K562 (cell line): ENCODE results near the gene IRF2. TPM values are rescaled to one million over a fixed set of nuclear protein-coding genes. Genes with fewer than 3 reads are reported as not detected.

Experiments
- ATAC-seq: fragments of 200-7000 bp; cut with Tn5 transposase; 3 replicates; pipeline ENCODE4 v1.9.1; 2020; ENCODE audit warnings: moderate library complexity
- Bru-seq: library from RNA; stranded (reverse); fragments of 400-500 nt; gene quantifications from one replicate; lab custom pipeline; 2021; lab: Mats Ljungman, UMichigan
- BruChase-seq, 2 experiments: library from RNA; stranded (reverse); fragments of 400-500 nt; gene quantifications; one replicate each; lab custom pipeline; 2021; lab: Mats Ljungman, UMichigan
- BruUV-seq: library from RNA; stranded (reverse); fragments of 400-500 nt; replicated peaks from 2 replicates; lab custom pipeline; 2021; lab: Mats Ljungman, UMichigan
- CTCF ChIA-PET: fragments of 300-600 bp; formaldehyde crosslinking; extraction: SDS; loops from one replicate; lab custom pipeline; 2021; ENCODE audit warnings: low intra/inter-chr PET ratio; lab: Yijun Ruan, JAX
- POLR2A ChIA-PET: fragments of 300-600, 350-650 bp; sonication (Branson Sonifier 250); formaldehyde crosslinking; extraction: SDS; loops from one replicate; lab custom pipeline; 2021; ENCODE audit warnings: antibody characterized with exemption, inconsistent platforms; lab: Yijun Ruan, JAX
- DNase-seq, 4 experiments: peaks; one replicate each; pipeline versions ENCODE4 v3.0.0 to v3.0.0-alpha.2; 2011 to 2018; ENCODE audit warnings: low spot score in 3 of 4, mixed read lengths in 3 of 4; ENCODE audit errors: extremely low read depth in 1 of 4
- FAIRE-seq: peaks from 2 replicates; lab custom pipeline; 2011; peaks lifted over from hg19 to GRCh38; lab: Jason Lieb, UNC
- H2AFZ ChIP-seq: 2 replicates; pipeline ENCODE4 v1.6.0; 2011; ENCODE audit warnings: low read depth, low read length, control low read depth, inconsistent platforms
- H3K27ac ChIP-seq: fragments of 200-600 bp; 3 replicates; pipeline ENCODE4 v1.8.0; 2011; ENCODE audit warnings: low read depth, mild to moderate bottlenecking, control low read depth, inconsistent platforms, low read length, moderate library complexity, mixed read lengths; ENCODE audit errors: extremely low read depth
- H3K27me3 ChIP-seq, 2 experiments: fragments of 300-600 bp in 1 of 2; 2 replicates in 1 of 2; 3 replicates in 1 of 2; pipeline versions ENCODE4 v1.6.0 to v1.8.0; 2011; ENCODE audit warnings: inconsistent platforms in 2 of 2, low read length in 2 of 2, mild to moderate bottlenecking in 1 of 2, mixed read lengths in 1 of 2, moderate library complexity in 1 of 2; ENCODE audit not compliant: control insufficient read depth in 2 of 2, insufficient read depth in 2 of 2
- H3K36me3 ChIP-seq: fragments of 300-600 bp; 3 replicates; pipeline ENCODE4 v1.8.0; 2011; ENCODE audit warnings: mild to moderate bottlenecking, low read length, inconsistent platforms; ENCODE audit not compliant: control insufficient read depth, insufficient read depth
- H3K4me1 ChIP-seq, 2 experiments: fragments of 200-600 bp in 1 of 2; replicated peaks in 1 of 2; 2 replicates in 1 of 2; 3 replicates in 1 of 2; pipeline versions ENCODE4 v1.5.1 to v1.8.0; 2011; ENCODE audit warnings: inconsistent platforms in 2 of 2, low read length in 2 of 2, mild to moderate bottlenecking in 1 of 2, mixed read lengths in 1 of 2, moderate library complexity in 1 of 2; ENCODE audit not compliant: control insufficient read depth in 2 of 2, insufficient read depth in 2 of 2
- H3K4me2 ChIP-seq: 2 replicates; pipeline ENCODE4 v1.6.1; 2011; ENCODE audit warnings: low read length, control low read depth, inconsistent platforms, mixed read lengths; ENCODE audit not compliant: insufficient read depth
- H3K4me3 ChIP-seq: fragments of 200-600 bp; sonication (generic), shearing (Covaris generic); 2 replicates; pipeline ENCODE4 v1.5.1; 2016; ENCODE audit warnings: control low read depth, inconsistent platforms
- H3K79me2 ChIP-seq: fragments of 200-600 bp; 3 replicates; pipeline ENCODE4 v1.8.0; 2011; ENCODE audit warnings: low read length, inconsistent platforms; ENCODE audit not compliant: control insufficient read depth, insufficient read depth
- H3K9ac ChIP-seq, 2 experiments: 2 replicates each; pipeline versions ENCODE4 v1.6.0 to v1.6.1; 2011; ENCODE audit warnings: low read depth in 2 of 2, low read length in 2 of 2, control low read depth in 1 of 2, inconsistent platforms in 1 of 2, mild to moderate bottlenecking in 1 of 2, mixed read lengths in 1 of 2; ENCODE audit not compliant: insufficient read depth in 1 of 2
- H3K9me1 ChIP-seq: one replicate; pipeline ENCODE4 v1.6.0; 2011; ENCODE audit warnings: inconsistent platforms, mild to moderate bottlenecking, low read length, moderate library complexity; ENCODE audit not compliant: control insufficient read depth, insufficient read depth
- H3K9me3 ChIP-seq: replicated peaks from 2 replicates; pipeline ENCODE4 v1.5.1; 2011; ENCODE audit warnings: low read depth, low read length, inconsistent platforms; ENCODE audit not compliant: control insufficient read depth, insufficient read depth
- H4K20me1 ChIP-seq: replicated peaks from 2 replicates; pipeline ENCODE4 v1.6.1; 2011; ENCODE audit warnings: low read length, inconsistent platforms, mixed read lengths; ENCODE audit not compliant: control insufficient read depth, insufficient read depth
- BMI1 ChIP-seq: fragments of 150-350 bp; IDR thresholded peaks from 2 replicates; pipeline ENCODE4 v1.6.1; 2014; ENCODE audit warnings: low read length
- DPF2 ChIP-seq: fragments of 450-650 bp; IDR thresholded peaks from 2 replicates; pipeline ENCODE4 v1.6.1; 2016
- EP400 ChIP-seq: fragments of 450-650 bp; IDR thresholded peaks from 2 replicates; pipeline ENCODE4 v1.6.1; 2017; ENCODE audit warnings: antibody characterized with exemption, mild to moderate bottlenecking, moderate library complexity
- HDAC6 ChIP-seq: IDR thresholded peaks from 2 replicates; pipeline ENCODE4 v1.6.1; 2012; ENCODE audit warnings: low read depth, mild to moderate bottlenecking, control low read depth, inconsistent platforms, low read length, moderate library complexity
- LCOR ChIP-seq: sonication (generic); formaldehyde crosslinking; IDR thresholded peaks from 2 replicates; pipeline ENCODE4 v1.8.0; 2022; ENCODE audit warnings: mild to moderate bottlenecking, missing genetic modification reagents
- MAZ ChIP-seq, 2 experiments: fragments of 450-650 bp in 1 of 2; sonication (generic) in 1 of 2; formaldehyde crosslinking; IDR thresholded peaks in 1 of 2; conservative IDR thresholded peaks in 1 of 2; 2 replicates each; pipeline versions ENCODE4 v1.4.0 to v1.5.0; 2020; ENCODE audit warnings: mild to moderate bottlenecking in 1 of 2, missing genetic modification reagents in 1 of 2
- NFE2L1 ChIP-seq: fragments of 450-650 bp; IDR thresholded peaks from 2 replicates; pipeline ENCODE4 v1.6.1; 2016; ENCODE audit warnings: missing genetic modification characterization, low read depth, mild to moderate bottlenecking, missing compliant biosample characterization, moderate library complexity, borderline replicate concordance
- NR2C2 ChIP-seq, 2 experiments: fragments of 200-800 bp in 1 of 2; sonication (Bioruptor generic) in 1 of 2; sonication (generic) in 1 of 2; formaldehyde crosslinking in 1 of 2; IDR thresholded peaks; 2 replicates each; pipeline versions ENCODE4 v1.6.1 to v1.8.0; 2016 to 2022; ENCODE audit warnings: mild to moderate bottlenecking in 1 of 2, missing compliant biosample characterization in 1 of 2, missing genetic modification characterization in 1 of 2, missing genetic modification reagents in 1 of 2
- POLR2H ChIP-seq: IDR thresholded peaks from 2 replicates; pipeline ENCODE4 v1.6.1; 2016; ENCODE audit warnings: missing genetic modification characterization, low read depth, mild to moderate bottlenecking, control low read depth, missing compliant biosample characterization, moderate library complexity
- SMAD3 ChIP-seq: fragments of 450-650 bp; formaldehyde crosslinking; conservative IDR thresholded peaks from 2 replicates; pipeline ENCODE4 v1.4.0; 2020; ENCODE audit warnings: mild to moderate bottlenecking
- SRSF1 ChIP-seq: fragments of 200-400 bp; formaldehyde crosslinking; IDR thresholded peaks from 2 replicates; pipeline ENCODE4 v1.6.1; 2017; ENCODE audit warnings: mild to moderate bottlenecking, low read depth, low read length, moderate library complexity
- ZC3H4 ChIP-seq: sonication (generic); formaldehyde crosslinking; IDR thresholded peaks from 2 replicates; pipeline ENCODE4 v1.9.0; 2021; ENCODE audit warnings: missing genetic modification reagents, borderline replicate concordance
- ZNF639 ChIP-seq, 2 experiments: fragments of 200-800 bp in 1 of 2; sonication (Bioruptor generic) in 1 of 2; sonication (generic) in 1 of 2; formaldehyde crosslinking in 1 of 2; IDR thresholded peaks in 1 of 2; conservative IDR thresholded peaks in 1 of 2; 2 replicates each; pipeline versions ENCODE4 v1.5.0 to v1.6.1; 2016 to 2020; ENCODE audit warnings: missing compliant biosample characterization in 1 of 2, missing genetic modification characterization in 1 of 2, missing genetic modification reagents in 1 of 2
- ZSCAN29 ChIP-seq: fragments of 450-650 bp; IDR thresholded peaks from 2 replicates; pipeline ENCODE4 v1.6.1; 2017
- whole genome bisulfite sequencing: fragments of 100-300 bp; shearing (Covaris generic); methylation state at CpG from one replicate; pipeline ENCODE4 v1.1.6; 2016; ENCODE audit warnings: low coverage, mixed read lengths; ENCODE audit not compliant: insufficient coverage; ENCODE audit errors: missing lambda C conversion rate; 5-methylcytosine and 5-hydroxymethylcytosine counted together
- in situ Hi-C: fragments of 300-500 bp; cut with MboI; formaldehyde crosslinking; loops from 4 replicates; pipeline ENCODE4 v1.15.0; 2018; ENCODE audit warnings: inconsistent platforms, mixed read lengths
- intact Hi-C: fragments of 100-400 bp; cut with micrococcal nuclease; formaldehyde crosslinking; loops from 2 replicates; pipeline ENCODE4 v1.14.2; 2022
- long read RNA-seq, 3 experiments: library from polyadenylated mRNA in 2 of 3; library from RNA in 1 of 3; unstranded in 2 of 3; stranded (forward) in 1 of 3; transcript quantifications; one replicate each; pipeline ENCODE4 v2.0.0, GENCODE V29; 2019 to 2022
- polyA minus RNA-seq, 3 experiments: library from RNA; depleted of rRNA, polyadenylated mRNA; stranded (reverse); fragments of >200 nt; gene quantifications; 2 replicates each; pipeline ENCODE4 v1.2.3, GENCODE V29; 2011
- polyA plus RNA-seq, 8 experiments: library from polyadenylated mRNA; depleted of rRNA in 4 of 8; stranded (reverse) in 5 of 8; unstranded in 3 of 8; fragments of >200 nt; fragmentation: Nextera tagmentation in 2 of 8; fragmentation: Illumina TruSeq in 1 of 8; extraction: Ambion mirVana in 2 of 8; extraction: Trizol in 1 of 8; gene quantifications; 2 replicates each; pipeline versions ENCODE4 v1.2.1 to v1.2.3, GENCODE V29; 2011 to 2014; ENCODE audit warnings: inconsistent platforms in 1 of 8, missing spikeins in 1 of 8
- total RNA-seq, 7 experiments: library from RNA; depleted of rRNA in 6 of 7; stranded (reverse); fragments of >200 nt in 6 of 7; fragmentation: Illumina TruSeq in 2 of 7; extraction: Trizol in 2 of 7; gene quantifications; 2 replicates each; pipeline versions ENCODE4 v1.2.1 to v1.2.3, GENCODE V29; 2011 to 2021; ENCODE audit warnings: low replicate concordance in 1 of 7

The IRF2 gene
- 15.6 and 19.2 TPM in 2 replicates for total RNA-seq (2011; cell fraction: chromatin; rRNA removed; ENCODE audit: low replicate concordance)
- 10.3 and 10.7 TPM in 2 replicates for total RNA-seq (2011; cell fraction: nucleolus; rRNA removed)
- total RNA-seq (2011; cell fraction: nucleoplasm; rRNA removed) = 10.5 and 12.5 TPM in 2 replicates
- total RNA-seq (2014; rRNA removed) (7.1 and 8.2 TPM in 2 replicates), total RNA-seq (2014; rRNA removed; fragmentation: Illumina TruSeq; extraction: Trizol) (12.0 TPM in 2 replicates), total RNA-seq (2015; rRNA removed; fragmentation: Illumina TruSeq; extraction: Trizol) (9.9 and 10.2 TPM in 2 replicates), total RNA-seq (2021) (11.3 and 11.9 TPM in 2 replicates), polyA plus RNA-seq (2011; rRNA removed) (11.3 and 15.3 TPM in 2 replicates), polyA plus RNA-seq (2014; fragmentation: Illumina TruSeq; extraction: Trizol) (12.2 and 14.5 TPM in 2 replicates), polyA plus RNA-seq (2014; fragmentation: Nextera tagmentation; extraction: Ambion mirVana) (10 to 100 TPM in 1 of 2 experiments, 1 to 10 TPM in 1; 8.8 to 17.1 TPM), polyA plus RNA-seq (2014; rRNA removed) (8.4 and 9.4 TPM in 2 replicates), polyA minus RNA-seq (2011; rRNA and poly(A)+ RNA removed) (18.1 and 18.7 TPM in 2 replicates), Bru-seq, nascent RNA (percentile 68 among the genes with signal in this experiment), BruChase-seq, experiment 1, labeled RNA remaining after a 2-hour chase (percentile 61 among the genes with signal in this experiment), BruChase-seq, experiment 2, labeled RNA remaining after a 6-hour chase (percentile 59 among the genes with signal in this experiment)
- 11.6 and 13.5 TPM in 2 replicates for polyA plus RNA-seq (2011; cell fraction: cytosol; rRNA removed)
- polyA plus RNA-seq (2011; cell fraction: nucleus; rRNA removed) = 9.3 and 12.3 TPM in 2 replicates
- 10.6 and 13.8 TPM in 2 replicates for polyA plus RNA-seq (2012)
- 8.7 and 10.5 TPM in 2 replicates for polyA minus RNA-seq (2011; cell fraction: cytosol; rRNA and poly(A)+ RNA removed)
- 7.4 and 19.0 TPM in 2 replicates for polyA minus RNA-seq (2011; cell fraction: nucleus; rRNA and poly(A)+ RNA removed)
- long read RNA-seq, experiment 1, transcript IRF2-201 (9 exons, 2,303 nt) = major isoform, 5 of 12 reads
- long read RNA-seq, experiment 1, partial matches to known transcripts = 5 of 12 reads
- long read RNA-seq, experiment 1, other reads (novel, unspliced or antisense) = 2 of 12 reads
- long read RNA-seq, experiment 2, partial matches to known transcripts = 2 of 8 reads
- long read RNA-seq, experiment 2, other reads (novel, unspliced or antisense) = 2 of 8 reads
- long read RNA-seq, experiment 3, transcript IRF2-201 (9 exons, 2,303 nt) = major isoform, 7 of 12 reads
- long read RNA-seq, experiment 3, partial matches to known transcripts = 2 of 12 reads
- long read RNA-seq, experiment 3, other reads (novel, unspliced or antisense) = 3 of 12 reads

- peak; percentile 92 for FAIRE-seq
- H3K79me2 ChIP-seq = peaks cover 62% of the 10 kb centered on the region
- TF ChIP-seq ZC3H4 (CRISPR knock-in tag) (no peak), NR2C2 (CRISPR knock-in tag; IDR thresholded peaks at IDR 0.05) (no peak), NR2C2 (tag; IDR thresholded peaks at IDR 0.05) (peak; percentile 42; the same call in 1 of the 2 replicates), HDAC6 (no peak), MAZ (CRISPR knock-in tag; conservative IDR thresholded peaks at IDR 0.05 in 1 of 2, IDR thresholded peaks at IDR 0.05 in 1 of 2) (peak; percentile 91 to 97), SRSF1 (no peak), DPF2 (no peak), NFE2L1 (tag) (no peak), ZNF639 (CRISPR knock-in tag; conservative IDR thresholded peaks at IDR 0.05 in 1 of 2, IDR thresholded peaks at IDR 0.05 in 1 of 2) (peak in 1 of 2 experiments; percentile 88; a peak in 2 of 4 replicates), ZSCAN29 (no peak), EP400 (peak; percentile 70; the same call in 1 of the 2 replicates), SMAD3 (CRISPR knock-in tag) (no peak), POLR2H (tag) (peak; percentile 49; the same call in 1 of the 2 replicates), BMI1 (no peak), LCOR (CRISPR knock-in tag) (0 out of 2 replicates have a peak, but pooled peaks have one; percentile 48)
These were observed at the start of gene IRF2 for GRCh38 chr4:184474263-184475095. Gene IRF2, minus strand, starts transcription at chr4:184474550. Its CDS starts 45,486 bp downstream, at chr4:184429064.

More at GRCh38 chr4:184474263-184475095, at the start of gene IRF2:
- ATAC-seq (peak; percentile 87), DNase-seq (peak; percentile 94 to 97 (median 96))
- Histone ChIP-seq H3K36me3 (peaks cover 9% of the 10 kb centered on the region; the same call in 1 of the 3 replicates), H2AFZ (peak within 1 kb of the TSS; percentile 91), H3K9ac (peak within 1 kb of the TSS; percentile 90 to 95), H3K4me1 (peaks cover 21 to 23% of the 10 kb centered on the region in 2 experiments), H3K27me3 (no peaks in the 10 kb centered on the region), H3K9me1 (no peaks in the 10 kb centered on the region), H3K9me3 (no peaks in the 10 kb centered on the region), H3K27ac (peak within 1 kb of the TSS; percentile 93), H3K4me3 (peak within 1 kb of the TSS; percentile 92), H4K20me1 (0 out of 2 replicates have a peak, but pooled peaks cover 3% of the 10 kb centered on the region), H3K4me2 (peak within 1 kb of the TSS; percentile 96)
- BruUV-seq = no TSS peak
- in situ Hi-C loops (no loop called here), intact Hi-C loops (loop anchor here (1.0 to 5.0 kb wide), 3 partner anchors 64 to 223 kb away; no protein-coding TSS in a partner anchor)
- POLR2A ChIA-PET = interaction anchor here (0.5 to 1.6 kb wide), 8 partner anchors 10 to 273 kb away, joined by 3 to 5 read pairs (median 3); no protein-coding TSS in a partner anchor
- WGBS = under 1% methylated on average over 42 of the region's 66 CpGs
- CTCF ChIA-PET = no interaction called here
